ENCODE measurements around the gene PPP2R2B. TPM values are rescaled to one million over a fixed set of nuclear protein-coding genes. Genes with fewer than 3 reads are reported as not detected.
"Not testable (repeated sequence)": the region's sequence is repeated elsewhere in the genome, so short reads cannot be mapped to it uniquely, and the experiment has no call there.

Gene PPP2R2B
- total RNA-seq, 1 experiment from 2014 or later = not detected

DNA sequence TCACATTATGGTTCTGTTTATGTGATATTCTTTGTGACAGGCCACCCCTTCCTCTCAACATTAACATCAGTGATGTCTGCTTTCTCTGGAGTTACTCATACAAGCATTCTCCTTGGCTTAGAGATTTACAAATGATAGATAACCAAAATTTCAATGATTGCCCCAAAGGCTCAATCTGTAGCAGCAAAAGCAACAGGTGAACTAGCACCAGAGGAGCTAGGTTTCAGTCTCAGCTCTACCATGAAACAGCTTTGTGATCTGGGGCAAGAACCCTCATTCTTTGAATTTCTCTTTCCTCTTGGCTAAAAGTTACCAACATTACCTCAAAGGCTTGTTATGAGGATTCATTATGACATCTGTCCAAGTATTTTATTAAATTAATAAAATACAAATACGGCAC lies 120.5 kb downstream of the PPP2R2B start:
- in situ Hi-C loops (cut with HindIII; ENCODE audit: low sequenced_read_pairs) = no loop called here
- DNase-seq (ENCODE audit: low spot score) = no peak

DNA sequence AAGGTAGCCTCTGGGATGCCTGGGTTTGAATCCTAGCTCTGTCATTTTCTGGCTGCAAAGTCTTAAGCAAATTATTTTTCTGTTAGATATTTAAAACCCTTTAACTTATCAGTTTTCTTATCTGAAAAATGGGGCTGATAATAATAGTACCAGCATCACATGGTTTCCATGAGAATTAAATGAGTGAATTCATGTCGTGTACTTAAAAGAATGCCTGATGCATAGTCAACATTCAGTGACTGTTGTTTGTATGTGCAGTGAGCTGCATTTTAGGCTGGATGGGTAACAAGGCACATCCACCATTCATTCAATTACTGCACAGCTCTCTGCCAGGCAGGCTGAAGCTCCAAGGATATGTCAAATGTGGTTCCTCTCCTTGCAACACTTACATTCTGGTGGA lies 122.0 kb downstream of the PPP2R2B start:
- in situ Hi-C loops (cut with HindIII; ENCODE audit: low sequenced_read_pairs) = no loop called here
- no peak for DNase-seq (ENCODE audit: low spot score)

- in situ Hi-C loops (cut with HindIII; ENCODE audit: low sequenced_read_pairs) = no loop called here
- no peak for DNase-seq (ENCODE audit: low spot score)
Measured at GRCh38 chr5:146755793-146756192, 122.8 kb downstream of the PPP2R2B start.

- no peak for DNase-seq (ENCODE audit: low spot score)
- in situ Hi-C loops (cut with HindIII; ENCODE audit: low sequenced_read_pairs) = no loop called here
Measured at GRCh38 chr5:146754621-146755020, 123.9 kb downstream of the PPP2R2B start.

DNA sequence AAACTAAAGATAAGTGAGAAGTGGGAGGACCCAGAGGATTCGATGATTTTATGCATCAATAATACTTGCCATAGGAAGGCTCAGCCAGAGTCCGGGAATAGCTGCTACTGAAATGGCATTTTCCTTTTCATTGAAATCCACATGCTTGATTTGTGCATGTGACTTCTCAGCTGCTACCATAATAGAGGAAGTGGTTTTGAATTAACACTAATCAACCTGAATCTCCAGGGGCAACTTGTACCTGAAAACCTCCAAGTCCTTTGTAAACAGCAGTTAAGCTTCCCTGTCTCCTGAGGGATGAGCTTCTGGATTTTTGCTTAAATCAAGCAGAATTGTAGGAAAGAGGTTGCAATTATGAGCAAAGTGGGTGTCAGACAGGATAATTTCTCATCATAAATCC lies 124.9 kb downstream of the PPP2R2B start:
- in situ Hi-C loops (cut with HindIII; ENCODE audit: low sequenced_read_pairs) = no loop called here
- DNase-seq (ENCODE audit: low spot score) = no peak

DNA sequence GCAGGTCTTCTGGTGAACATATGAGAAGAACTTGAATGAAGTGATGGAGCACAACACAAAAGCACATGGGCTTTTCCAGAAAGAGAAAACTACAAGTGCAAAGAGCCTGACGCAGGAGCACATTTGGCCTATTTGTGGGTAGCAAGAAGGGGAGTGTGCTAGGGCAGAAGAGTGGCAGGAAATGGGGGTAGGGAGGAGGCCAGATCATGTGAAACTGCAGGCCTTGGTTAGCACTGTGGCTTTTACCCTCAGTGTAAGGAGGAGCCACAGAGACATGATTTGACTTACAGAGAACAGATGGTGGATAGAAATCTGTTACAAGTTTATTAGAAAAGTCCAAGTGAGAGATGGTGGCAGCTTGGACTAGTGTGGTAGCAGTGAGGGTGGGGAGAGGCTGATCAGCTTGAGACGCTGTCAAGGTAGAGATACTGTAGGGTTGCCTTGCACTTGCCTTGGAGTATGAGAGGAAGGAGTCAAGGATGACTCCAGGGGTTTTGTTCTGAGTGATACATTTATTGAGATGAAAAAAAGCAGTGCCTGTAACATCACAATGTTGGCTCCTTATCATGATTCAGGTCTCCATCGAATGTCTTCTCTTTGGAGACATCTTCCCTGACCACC lies 126.7 kb downstream of the PPP2R2B start:
- in situ Hi-C loops (cut with HindIII; ENCODE audit: low sequenced_read_pairs) = no loop called here
- no peak for DNase-seq (ENCODE audit: low spot score)

GRCh38 chr5:146751054-146751453 lies 127.5 kb downstream of the PPP2R2B start:
- in situ Hi-C loops (cut with HindIII; ENCODE audit: low sequenced_read_pairs) = no loop called here
- no peak for DNase-seq (ENCODE audit: low spot score)

GRCh38 chr5:146748533-146748932 lies 130.0 kb downstream of the PPP2R2B start:
- no peak for DNase-seq (ENCODE audit: low spot score)
- in situ Hi-C loops (cut with HindIII; ENCODE audit: low sequenced_read_pairs) = no loop called here

GRCh38 chr5:146745931-146746577 lies 132.5 kb downstream of the PPP2R2B start:
- peak; percentile 33 for DNase-seq (ENCODE audit: low spot score)
- in situ Hi-C loops (cut with HindIII; ENCODE audit: low sequenced_read_pairs) = no loop called here

DNA sequence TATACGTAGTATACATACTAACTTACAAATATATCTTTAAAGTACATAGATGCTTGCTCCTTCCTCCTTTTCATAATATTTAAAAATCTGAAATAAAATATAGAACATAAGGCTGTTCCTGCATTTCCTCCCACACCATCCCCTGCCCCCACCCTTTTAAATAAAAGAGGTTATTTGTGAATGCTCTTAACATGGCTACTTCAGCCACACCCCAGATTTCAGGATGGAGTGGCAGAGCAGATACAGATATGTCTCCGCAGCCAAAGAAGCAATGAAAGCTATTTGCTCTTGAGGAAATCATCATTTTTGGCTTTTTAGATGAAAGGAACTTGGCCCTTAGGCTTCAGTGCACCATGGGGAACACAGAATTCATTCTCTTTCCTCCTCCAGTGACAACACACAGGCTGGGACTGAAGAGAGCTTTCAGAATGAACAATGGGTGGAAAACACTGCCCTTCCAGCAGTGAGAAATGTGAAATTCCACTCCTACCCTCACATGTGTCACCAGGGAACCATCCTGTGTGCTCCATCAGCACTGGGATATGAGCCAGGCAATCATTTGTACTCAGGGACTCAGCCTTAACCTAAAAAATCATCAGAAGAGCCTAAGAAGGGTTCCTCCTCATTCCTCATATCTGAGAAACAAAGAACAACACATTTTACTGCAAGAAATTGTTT lies 134.3 kb downstream of the PPP2R2B start:
- in situ Hi-C loops (cut with HindIII; ENCODE audit: low sequenced_read_pairs) = no loop called here
- peak; percentile 25 for DNase-seq (ENCODE audit: low spot score)

- DNase-seq (ENCODE audit: low spot score) = no peak
- in situ Hi-C loops (cut with HindIII; ENCODE audit: low sequenced_read_pairs) = no loop called here
Measured at GRCh38 chr5:146734936-146735577, 143.5 kb downstream of the PPP2R2B start.

DNA sequence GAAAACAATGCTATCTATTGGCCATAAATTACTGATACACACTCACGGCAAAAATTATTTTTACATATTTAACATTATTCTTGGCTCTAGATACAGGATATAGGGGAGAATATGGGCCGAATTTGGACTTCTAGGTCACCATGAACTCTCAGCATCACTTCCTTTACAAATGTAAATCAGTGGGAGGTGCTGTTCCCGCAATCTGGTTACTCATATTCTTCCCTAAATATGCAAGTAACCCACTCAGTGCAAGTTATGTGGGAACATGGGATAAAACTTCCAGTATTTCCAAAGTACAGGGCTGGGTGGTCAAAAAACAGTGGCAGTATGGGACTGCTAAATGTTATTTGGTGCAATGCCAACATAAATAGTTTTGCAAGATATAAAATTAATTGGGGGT lies 145.6 kb downstream of the PPP2R2B start:
- no peak for DNase-seq (ENCODE audit: low spot score)
- in situ Hi-C loops (cut with HindIII; ENCODE audit: low sequenced_read_pairs) = no loop called here

DNA sequence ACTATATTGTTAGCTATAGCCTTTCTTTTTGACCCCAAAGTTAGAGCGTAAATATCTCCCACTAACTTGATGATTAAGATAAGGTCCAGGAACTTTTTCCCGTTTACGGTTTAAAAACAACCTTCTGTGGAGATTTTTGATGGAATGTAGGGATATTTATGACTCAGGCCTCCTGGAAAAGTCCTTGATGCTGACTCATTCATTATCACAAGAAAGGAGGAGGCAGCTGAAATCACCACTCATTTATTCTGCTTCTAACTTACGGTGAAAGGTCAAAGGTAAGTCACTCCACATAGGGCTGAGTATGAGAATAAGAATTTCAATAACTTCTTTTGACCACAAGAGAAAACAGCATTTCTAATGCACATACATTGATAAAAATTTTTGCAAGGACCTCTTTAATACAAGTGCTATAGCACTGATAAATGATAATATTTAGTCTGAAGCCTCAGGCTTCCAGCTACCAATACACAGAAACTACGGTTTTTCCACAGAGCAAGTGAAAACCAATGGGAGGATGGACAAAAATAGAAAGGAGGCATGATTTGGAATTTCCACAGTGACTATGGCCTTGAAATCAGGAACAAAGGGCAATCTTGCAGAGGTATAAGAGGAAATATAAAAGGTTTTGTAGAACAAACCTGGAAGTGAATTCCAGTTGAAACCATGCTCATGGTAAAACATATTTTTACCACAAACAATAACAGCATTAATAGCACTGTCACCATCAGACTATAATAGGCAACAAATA lies 146.5 kb downstream of the PPP2R2B start:
- in situ Hi-C loops (cut with HindIII; ENCODE audit: low sequenced_read_pairs) = no loop called here
- no peak for DNase-seq (ENCODE audit: low spot score)

- DNase-seq (ENCODE audit: low spot score); in situ Hi-C loops (cut with HindIII; ENCODE audit: low sequenced_read_pairs): not testable (repeated sequence)
Measured at GRCh38 chr5:146728746-146729145, 149.8 kb downstream of the PPP2R2B start.

- in situ Hi-C loops (cut with HindIII; ENCODE audit: low sequenced_read_pairs) = no loop called here
- DNase-seq (ENCODE audit: low spot score) = no peak
Measured at GRCh38 chr5:146726891-146727290, 151.7 kb downstream of the PPP2R2B start.

- peak; percentile 14 for DNase-seq (ENCODE audit: low spot score)
- in situ Hi-C loops (cut with HindIII; ENCODE audit: low sequenced_read_pairs) = no loop called here
Measured at GRCh38 chr5:146726020-146726419, 152.5 kb downstream of the PPP2R2B start.

- no peak for DNase-seq (ENCODE audit: low spot score)
- in situ Hi-C loops (cut with HindIII; ENCODE audit: low sequenced_read_pairs) = no loop called here
Measured at GRCh38 chr5:146725025-146725424, 153.5 kb downstream of the PPP2R2B start.

DNA sequence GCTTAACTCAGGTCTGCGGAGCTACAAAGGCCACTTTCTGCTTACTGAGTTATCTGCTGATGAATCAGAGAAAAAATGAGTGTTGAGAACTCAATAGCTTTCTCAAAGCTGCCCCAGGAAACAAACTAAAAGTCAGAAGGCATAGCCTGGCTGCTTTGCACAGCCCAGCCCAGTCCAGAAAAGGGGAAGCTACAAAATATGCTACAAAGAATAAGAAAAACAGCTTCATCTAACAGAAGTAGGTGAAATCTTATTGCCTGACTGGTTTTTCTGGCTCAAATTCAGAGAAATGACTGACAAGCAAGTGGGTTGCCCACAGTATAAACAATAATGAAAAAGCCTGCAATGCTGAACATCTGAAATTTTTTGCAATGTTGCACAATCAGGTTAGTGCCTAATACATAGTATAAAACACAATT lies 156.2 kb downstream of the PPP2R2B start:
- no peak for DNase-seq (ENCODE audit: low spot score)
- in situ Hi-C loops (cut with HindIII; ENCODE audit: low sequenced_read_pairs) = no loop called here

DNA sequence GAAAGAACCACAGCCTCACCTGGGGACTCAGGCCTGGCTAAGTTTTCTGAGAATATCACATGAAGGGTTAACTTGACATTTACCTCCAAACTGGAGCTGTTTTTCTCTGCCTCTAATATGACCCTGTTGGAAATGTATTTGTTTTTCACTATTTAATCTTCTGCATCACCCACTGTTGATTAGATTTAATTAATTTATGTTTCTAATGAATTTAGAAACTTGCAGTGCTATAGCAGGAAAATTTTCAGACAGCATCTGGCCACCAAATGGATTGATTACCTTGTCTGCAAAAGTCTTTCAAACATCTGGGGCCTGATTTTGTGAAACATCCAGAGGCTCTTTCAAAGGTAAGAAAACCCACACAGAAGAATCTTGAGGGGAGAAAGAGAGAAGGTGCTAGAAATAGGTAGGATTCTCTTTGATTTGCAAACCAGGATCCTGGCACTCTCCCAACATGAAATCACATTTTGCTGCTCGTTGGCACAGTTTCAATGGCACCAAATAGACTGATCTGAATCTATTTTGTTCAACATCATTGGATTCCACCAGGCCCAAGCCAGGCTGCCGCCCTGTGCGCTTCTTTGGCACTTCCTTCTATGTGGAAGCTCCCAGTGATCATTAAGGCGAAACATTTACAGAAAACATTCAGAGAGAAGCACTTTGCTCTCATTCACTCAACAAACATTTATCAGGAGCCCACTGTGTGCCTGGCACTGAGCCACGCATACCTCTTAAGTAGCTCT lies 157.3 kb downstream of the PPP2R2B start:
- no peak for DNase-seq (ENCODE audit: low spot score)
- in situ Hi-C loops (cut with HindIII; ENCODE audit: low sequenced_read_pairs) = no loop called here
